Activated gamma-delta T cell treated with anti-CD3 and anti-CD28 coated beads, Interleukin-2, amount 50 U/mL, for 16 hours (primary cell): Measurements from ENCODE around the gene CARNS1.
A peak's percentile ranks its signal among the peaks of the same experiment; 100 is the strongest.

Experiments used
- DNase-seq: peaks from one replicate; pipeline ENCODE4 v3.0.0-alpha.2; 2020; ENCODE audit warnings: low read depth

The CARNS1 gene

GRCh38 chr11:67375320-67376055 is 40.0 kb upstream of the CARNS1 start:
- no peak for DNase-seq

- no peak for DNase-seq
Observed at GRCh38 chr11:67376063-67376820, 39.2 kb upstream of the CARNS1 start.

GRCh38 chr11:67376873-67377808 is 38.3 kb upstream of the CARNS1 start:
- no peak for DNase-seq

GRCh38 chr11:67378544-67378943 is 36.9 kb upstream of the CARNS1 start:
- no peak for DNase-seq

GRCh38 chr11:67379061-67380058 is 36.1 kb upstream of the CARNS1 start:
- DNase-seq: no peak

GRCh38 chr11:67381244-67381972 is 34.1 kb upstream of the CARNS1 start:
- no peak for DNase-seq

- DNase-seq: peak; percentile 71
Observed at GRCh38 chr11:67382276-67383136, 33.0 kb upstream of the CARNS1 start.

GRCh38 chr11:67384851-67385366 is 30.6 kb upstream of the CARNS1 start:
- DNase-seq: no peak

GRCh38 chr11:67387069-67387468 is 28.4 kb upstream of the CARNS1 start:
- DNase-seq: no peak

GRCh38 chr11:67387518-67387917 is 28.0 kb upstream of the CARNS1 start:
- no peak for DNase-seq

- peak; percentile 51 for DNase-seq
Observed at GRCh38 chr11:67389477-67389876, 26.0 kb upstream of the CARNS1 start.

GRCh38 chr11:67390947-67391303 is 24.6 kb upstream of the CARNS1 start:
- DNase-seq: no peak

GRCh38 chr11:67391304-67392182 is 23.9 kb upstream of the CARNS1 start, which contains the start of gene RAD9A:
TSS of gene RAD9A (plus strand) at chr11:67391986. CDS start at chr11:67392045, 59 bp downstream.
- peak; percentile 89 for DNase-seq

GRCh38 chr11:67392183-67392715 is 23.2 kb upstream of the CARNS1 start:
- DNase-seq: no peak

GRCh38 chr11:67393437-67393836 is 22.0 kb upstream of the CARNS1 start:
- DNase-seq: no peak

GRCh38 chr11:67393990-67394389 is 21.5 kb upstream of the CARNS1 start:
- DNase-seq: no peak

- no peak for DNase-seq
Observed at GRCh38 chr11:67395555-67396258, 19.8 kb upstream of the CARNS1 start.
